Karpas-422 (cell line): ENCODE data around the gene ELF5. TPM values are rescaled to one million over a fixed set of nuclear protein-coding genes. Genes with fewer than 3 reads are reported as not detected.

Experiments used
- DNase-seq: peaks from one replicate; pipeline ENCODE4 v3.0.0-alpha.2; 2015
- H2AFZ ChIP-seq: fragments of 200-600 bp; sonication (generic); 2 replicates; pipeline ENCODE4 v1.6.1; 2014; ENCODE audit warnings: antibody characterized with exemption, low read length, mixed read lengths
- H3K27ac ChIP-seq: fragments of 200-600 bp; sonication (generic); 2 replicates; pipeline ENCODE4 v1.5.1; 2014; ENCODE audit warnings: mild to moderate bottlenecking, low read length, moderate library complexity
- H3K27me3 ChIP-seq: fragments of 200-600 bp; sonication (generic); 2 replicates; pipeline ENCODE4 v1.6.1; 2014; ENCODE audit warnings: low read length, mixed read lengths
- H3K36me3 ChIP-seq: fragments of 200-600 bp; sonication (generic); 2 replicates; pipeline ENCODE4 v1.6.1; 2014; ENCODE audit warnings: low read length, mixed read lengths; ENCODE audit not compliant: insufficient read depth
- H3K4me1 ChIP-seq: fragments of 200-600 bp; sonication (generic); 2 replicates; pipeline ENCODE4 v1.6.1; 2014; ENCODE audit warnings: mild to moderate bottlenecking, low read length, mixed read lengths
- H3K4me2 ChIP-seq: fragments of 200-600 bp; sonication (generic); 2 replicates; pipeline ENCODE4 v1.6.1; 2014; ENCODE audit warnings: low read length, low read depth, mild to moderate bottlenecking; ENCODE audit not compliant: poor library complexity, severe bottlenecking
- H3K4me3 ChIP-seq: fragments of 200-600 bp; sonication (generic); 2 replicates; pipeline ENCODE4 v1.5.1; 2014; ENCODE audit warnings: mild to moderate bottlenecking, antibody characterized with exemption, low read length, mixed read lengths
- H3K79me2 ChIP-seq: fragments of 200-600 bp; sonication (generic); 2 replicates; pipeline ENCODE4 v1.6.1; 2014; ENCODE audit warnings: mild to moderate bottlenecking, low read length, mixed read lengths
- H3K9ac ChIP-seq: fragments of 200-600 bp; sonication (generic); 2 replicates; pipeline ENCODE4 v1.6.0; 2014; ENCODE audit warnings: low read length
- H3K9me2 ChIP-seq: fragments of 200-600 bp; sonication (generic), shearing (Covaris generic); replicated peaks from 2 replicates; pipeline ENCODE4 v1.6.0; 2014; ENCODE audit warnings: mild to moderate bottlenecking, low read length, moderate library complexity; ENCODE audit not compliant: insufficient read depth
- H3K9me3 ChIP-seq: fragments of 300-700, 200-600 bp; sonication (generic); 2 replicates; pipeline ENCODE4 v1.6.1; 2014; ENCODE audit warnings: low read length, mixed read lengths
- H4K20me1 ChIP-seq: fragments of 200-600 bp; sonication (generic); 2 replicates; pipeline ENCODE4 v1.6.1; 2014; ENCODE audit warnings: mild to moderate bottlenecking, antibody characterized with exemption, low read length, low read depth; ENCODE audit not compliant: insufficient read depth
- total RNA-seq: library from RNA; depleted of rRNA; stranded (reverse); fragments of >200 nt; shearing (Covaris generic); gene quantifications from 2 replicates; pipeline ENCODE4 v1.2.3, GENCODE V29; 2014; ENCODE audit warnings: low replicate concordance; rRNA removed

The ELF5 gene
- not detected in 2 replicates for total RNA-seq

GRCh38 chr11:34513682-34514449 is at the start of gene ELF5:
Gene ELF5, minus strand, starts transcription at chr11:34513794. Its CDS starts 8,045 bp downstream, at chr11:34505749.
- DNase-seq = no peak
- Histone ChIP-seq H3K4me2 (no peak within 1 kb of the TSS), H3K27ac (no peak within 1 kb of the TSS), H3K9me2 (no peaks in the 10 kb centered on the region), H3K9me3 (no peaks in the 10 kb centered on the region), H3K4me3 (no peak within 1 kb of the TSS), H3K9ac (no peak within 1 kb of the TSS), H3K27me3 (no peaks in the 10 kb centered on the region), H3K4me1 (no peaks in the 10 kb centered on the region), H3K36me3 (no peaks in the 10 kb centered on the region), H2AFZ (no peak within 1 kb of the TSS; the same call in 1 of the 2 replicates), H4K20me1 (no peaks in the 10 kb centered on the region), H3K79me2 (no peaks in the 10 kb centered on the region)

GRCh38 chr11:34562976-34563375 is 49.4 kb upstream of the ELF5 start:
- Histone ChIP-seq H3K9me2 (no peaks in the 10 kb centered on the region), H3K9ac (no peak overlapping the region), H3K79me2 (no peaks in the 10 kb centered on the region), H3K4me2 (no peak overlapping the region), H3K4me3 (no peak overlapping the region), H4K20me1 (no peaks in the 10 kb centered on the region), H2AFZ (no peak overlapping the region), H3K36me3 (no peaks in the 10 kb centered on the region), H3K27ac (no peak overlapping the region), H3K9me3 (no peaks in the 10 kb centered on the region), H3K27me3 (no peaks in the 10 kb centered on the region), H3K4me1 (no peaks in the 10 kb centered on the region)
- no peak for DNase-seq

GRCh38 chr11:34560511-34560910 is 46.9 kb upstream of the ELF5 start:
- Histone ChIP-seq H3K9me3 (no peaks in the 10 kb centered on the region), H3K27ac (no peak overlapping the region), H3K4me3 (no peak overlapping the region), H3K79me2 (no peaks in the 10 kb centered on the region), H4K20me1 (no peaks in the 10 kb centered on the region), H3K27me3 (no peaks in the 10 kb centered on the region), H3K9ac (no peak overlapping the region), H3K4me2 (no peak overlapping the region), H3K9me2 (no peaks in the 10 kb centered on the region), H3K36me3 (no peaks in the 10 kb centered on the region), H2AFZ (no peak overlapping the region), H3K4me1 (no peaks in the 10 kb centered on the region)
- DNase-seq = no peak

GRCh38 chr11:34558673-34559072 is 45.1 kb upstream of the ELF5 start:
- Histone ChIP-seq H3K4me1 (no peaks in the 10 kb centered on the region), H3K36me3 (no peaks in the 10 kb centered on the region), H3K4me3 (no peak overlapping the region), H3K79me2 (no peaks in the 10 kb centered on the region), H2AFZ (no peak overlapping the region), H3K9me2 (no peaks in the 10 kb centered on the region), H3K27ac (no peak overlapping the region), H4K20me1 (no peaks in the 10 kb centered on the region), H3K27me3 (no peaks in the 10 kb centered on the region), H3K9ac (no peak overlapping the region), H3K9me3 (no peaks in the 10 kb centered on the region), H3K4me2 (no peak overlapping the region)
- no peak for DNase-seq

- H3K27ac ChIP-seq = no peak overlapping the region
- DNase-seq = no peak
- no peaks in the 10 kb centered on the region for H4K20me1 ChIP-seq
- H3K4me3 ChIP-seq = no peak overlapping the region
- H3K36me3 ChIP-seq = no peaks in the 10 kb centered on the region
- H3K79me2 ChIP-seq = no peaks in the 10 kb centered on the region
- H3K27me3 ChIP-seq = no peaks in the 10 kb centered on the region
- H3K4me2 ChIP-seq = no peak overlapping the region
- H3K4me1 ChIP-seq = no peaks in the 10 kb centered on the region
- no peak overlapping the region for H2AFZ ChIP-seq
- H3K9ac ChIP-seq = no peak overlapping the region
- H3K9me3 ChIP-seq = no peaks in the 10 kb centered on the region
- H3K9me2 ChIP-seq = no peaks in the 10 kb centered on the region
These were observed 44.6 kb upstream of the ELF5 start for GRCh38 chr11:34558211-34558610.

- Histone ChIP-seq H3K4me3 (no peak overlapping the region), H3K9me2 (no peaks in the 10 kb centered on the region), H3K4me2 (no peak overlapping the region), H3K9me3 (no peaks in the 10 kb centered on the region), H3K36me3 (no peaks in the 10 kb centered on the region), H3K27ac (no peak overlapping the region), H3K4me1 (no peaks in the 10 kb centered on the region), H3K27me3 (no peaks in the 10 kb centered on the region), H4K20me1 (no peaks in the 10 kb centered on the region), H2AFZ (no peak overlapping the region), H3K9ac (no peak overlapping the region), H3K79me2 (no peaks in the 10 kb centered on the region)
- DNase-seq = no peak
These were observed 38.7 kb upstream of the ELF5 start for GRCh38 chr11:34552270-34552669.

- H3K9ac ChIP-seq = no peak overlapping the region
These were observed 35.7 kb upstream of the ELF5 start for GRCh38 chr11:34549271-34549670.

DNA sequence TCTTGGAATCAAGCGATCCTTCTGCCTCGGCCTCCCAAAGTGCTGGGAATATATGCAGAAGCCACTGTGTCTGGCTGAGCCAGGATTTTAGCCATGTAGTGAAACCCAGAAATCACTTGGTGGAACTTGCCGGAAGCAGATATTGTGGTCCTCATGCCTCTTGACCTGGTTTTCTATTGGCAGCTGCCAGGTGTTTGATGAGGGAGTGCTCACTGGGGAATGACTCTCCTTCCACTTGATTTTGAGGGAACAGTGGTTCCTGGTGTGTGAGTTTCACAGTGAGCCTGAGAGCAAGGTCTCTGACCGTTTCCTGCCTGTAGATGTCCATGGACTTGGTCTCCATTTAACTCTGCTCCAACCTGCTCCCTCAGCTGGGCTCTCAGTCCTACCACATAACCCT is 34.7 kb upstream of the ELF5 start:
- no peaks in the 10 kb centered on the region for H3K79me2 ChIP-seq
- DNase-seq = no peak

More at GRCh38 chr11:34549271-34549670, 35.7 kb upstream of the ELF5 start:
- Histone ChIP-seq H3K27me3 (no peaks in the 10 kb centered on the region), H3K36me3 (no peaks in the 10 kb centered on the region), H3K9me2 (no peaks in the 10 kb centered on the region), H3K79me2 (no peaks in the 10 kb centered on the region), H2AFZ (no peak overlapping the region), H3K4me2 (no peak overlapping the region), H3K4me3 (no peak overlapping the region), H3K4me1 (no peaks in the 10 kb centered on the region), H4K20me1 (no peaks in the 10 kb centered on the region), H3K9me3 (no peaks in the 10 kb centered on the region), H3K27ac (no peak overlapping the region)
- DNase-seq = peak; percentile 28

More for the DNA sequence above, 34.7 kb upstream of the ELF5 start:
- Histone ChIP-seq H3K9ac (no peak overlapping the region), H3K9me3 (no peaks in the 10 kb centered on the region), H3K4me2 (no peak overlapping the region), H2AFZ (no peak overlapping the region), H3K9me2 (no peaks in the 10 kb centered on the region), H3K27ac (no peak overlapping the region), H3K4me3 (no peak overlapping the region), H3K27me3 (no peaks in the 10 kb centered on the region), H3K4me1 (no peaks in the 10 kb centered on the region), H3K36me3 (no peaks in the 10 kb centered on the region), H4K20me1 (no peaks in the 10 kb centered on the region)
